ENCODE measurements around the gene OR51E1.

OR51E1 gene

DNA sequence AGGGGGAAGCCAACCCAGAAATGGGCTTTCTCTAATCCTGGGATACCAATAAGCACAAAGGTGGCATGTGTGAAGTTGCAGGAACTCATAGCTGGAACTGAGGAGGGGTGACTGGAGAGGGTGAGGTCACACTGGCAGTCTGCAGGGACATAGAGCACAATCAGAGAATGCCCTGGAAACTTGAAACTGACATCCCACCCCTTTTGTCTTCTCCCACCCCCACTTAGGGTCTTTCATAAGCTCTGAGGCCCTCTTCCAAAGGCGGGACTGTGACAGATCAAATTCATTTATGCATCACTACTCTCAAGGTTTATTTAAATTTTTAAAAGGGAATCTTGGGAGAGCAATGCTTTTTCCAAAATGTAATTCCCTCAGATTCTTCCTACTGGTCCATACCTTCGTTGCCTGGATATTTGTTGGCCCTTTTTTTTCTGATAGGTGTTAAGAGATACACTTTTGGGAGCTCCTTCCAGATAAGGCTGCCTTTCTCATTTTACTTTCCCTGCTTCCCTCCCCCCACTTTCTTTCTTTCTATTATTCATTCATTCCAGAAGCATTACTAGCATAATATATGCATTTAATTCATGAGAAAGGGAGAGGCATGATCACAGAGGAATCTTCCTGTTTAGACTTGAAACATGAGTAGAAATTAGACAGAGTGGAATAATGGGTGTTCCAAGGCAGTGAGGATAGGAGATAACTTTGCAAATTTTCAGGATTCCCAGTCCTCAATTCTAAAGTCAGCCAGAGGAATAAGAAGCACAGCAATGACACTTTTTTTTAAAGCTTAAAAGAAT, 39.0 kb downstream of the OR51E1 start:
- Histone ChIP-seq H3K9me3 (ENCODE audit: control insufficient read depth, low read length) (no peaks in the 10 kb centered on the region), H3K9ac (ENCODE audit: low read length) (no peak overlapping the region), H3K4me3 (ENCODE audit: low read length) (no peak overlapping the region), H3K27me3 (replicated peaks; ENCODE audit: control insufficient read depth, insufficient read depth, low read length) (peaks cover 4% of the 10 kb centered on the region), H3K4me1 (ENCODE audit: control insufficient read depth, insufficient read depth, low read length) (no peaks in the 10 kb centered on the region), H3K36me3 (ENCODE audit: control insufficient read depth, insufficient read depth, low read length, severe bottlenecking) (no peaks in the 10 kb centered on the region)
- peak; percentile 6 for DNase-seq (ENCODE audit: low read depth)

DNA sequence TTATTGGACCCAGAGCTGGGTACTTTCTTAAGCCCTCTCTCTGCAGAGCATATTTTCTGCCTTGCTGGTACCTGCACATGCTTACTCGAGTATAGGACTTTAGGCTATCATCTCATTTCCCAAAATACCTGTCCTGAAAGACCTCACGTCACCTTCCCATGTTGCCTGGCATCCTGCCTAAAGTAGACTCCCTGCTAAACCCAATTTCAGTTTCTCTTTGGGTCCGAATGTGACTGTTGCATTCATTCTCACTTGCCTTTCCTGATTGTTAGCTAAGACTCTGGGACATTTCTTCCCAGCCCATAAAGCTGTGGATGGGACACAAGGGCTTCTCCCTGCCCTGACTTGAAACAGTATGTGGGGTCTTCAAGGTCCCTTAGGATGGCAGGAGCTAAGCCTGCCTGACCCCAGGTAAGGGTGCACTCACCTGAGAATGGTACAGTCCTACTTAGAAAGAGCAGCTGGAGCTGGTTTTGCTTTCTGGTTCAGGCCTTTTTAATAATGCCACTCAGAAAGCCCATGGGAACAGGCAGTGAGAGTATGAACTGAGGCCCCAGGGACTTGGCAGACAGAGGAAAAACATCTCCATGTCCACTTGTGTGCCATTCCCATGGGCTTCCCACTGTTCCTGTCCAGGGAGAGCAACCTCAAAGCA, 41.0 kb downstream of the OR51E1 start:
- peaks cover 4% of the 10 kb centered on the region for H3K27me3 ChIP-seq (replicated peaks; ENCODE audit: control insufficient read depth, insufficient read depth, low read length)
- no peak overlapping the region for H3K4me3 ChIP-seq (ENCODE audit: low read length)
- no peaks in the 10 kb centered on the region for H3K4me1 ChIP-seq (ENCODE audit: control insufficient read depth, insufficient read depth, low read length)
- H3K9ac ChIP-seq (ENCODE audit: low read length), result no peak overlapping the region
- DNase-seq (ENCODE audit: low read depth), result no peak
- H3K36me3 ChIP-seq (ENCODE audit: control insufficient read depth, insufficient read depth, low read length, severe bottlenecking), result no peaks in the 10 kb centered on the region
- no peaks in the 10 kb centered on the region for H3K9me3 ChIP-seq (ENCODE audit: control insufficient read depth, low read length)

DNA sequence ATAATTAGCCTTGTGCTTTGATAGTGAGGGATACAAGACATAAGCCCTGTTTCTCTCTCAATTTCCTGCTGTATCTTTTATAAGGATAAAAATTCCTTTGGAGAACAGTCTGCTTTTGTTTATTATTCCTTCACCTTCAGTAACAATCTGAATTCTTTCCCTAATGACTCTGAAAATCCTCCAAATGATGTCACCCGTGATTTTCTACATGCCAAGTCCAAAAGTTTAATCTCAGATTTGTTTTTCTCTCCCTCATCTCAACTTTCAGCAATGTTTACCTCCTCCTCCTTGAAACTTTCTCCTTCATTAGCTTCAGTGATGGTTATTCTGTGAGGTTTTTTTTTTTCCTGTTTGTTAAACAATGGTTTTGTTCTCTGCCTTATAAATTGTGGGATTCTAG, 51.7 kb downstream of the OR51E1 start:
- Histone ChIP-seq H3K4me1 (ENCODE audit: control insufficient read depth, insufficient read depth, low read length) (peaks cover 4% of the 10 kb centered on the region), H3K27me3 (replicated peaks; ENCODE audit: control insufficient read depth, insufficient read depth, low read length) (peaks cover 3% of the 10 kb centered on the region), H3K36me3 (ENCODE audit: control insufficient read depth, insufficient read depth, low read length, severe bottlenecking) (no peaks in the 10 kb centered on the region), H3K9ac (ENCODE audit: low read length) (no peak overlapping the region), H3K9me3 (ENCODE audit: control insufficient read depth, low read length) (no peaks in the 10 kb centered on the region), H3K4me3 (ENCODE audit: low read length) (no peak overlapping the region)
- no peak for DNase-seq (ENCODE audit: low read depth)

DNA sequence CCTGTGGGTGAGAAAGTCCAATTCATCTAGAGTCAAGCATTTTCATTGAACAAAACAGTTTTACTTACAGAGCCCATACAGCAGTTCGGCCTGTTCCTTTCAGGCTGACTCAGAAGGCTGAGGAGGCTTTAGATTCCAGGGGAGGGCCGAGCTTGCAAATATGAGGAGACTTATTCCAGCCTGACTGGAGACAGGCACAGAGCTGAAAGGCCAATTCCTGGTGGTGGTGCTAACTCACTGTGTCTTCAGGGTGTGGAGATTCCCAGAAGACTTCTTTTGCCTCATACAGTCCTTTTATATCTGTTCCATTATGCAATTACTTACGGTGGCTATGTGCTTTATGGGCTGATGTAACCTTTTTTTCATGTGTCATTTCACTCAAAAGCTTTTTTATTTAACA, 53.8 kb downstream of the OR51E1 start, which contains the start of gene OR51E2:
OR51E2 (minus strand) TSS at position 269 of the 400 bp plus-strand sequence. CDS start 15,142 bp downstream, outside the sequence.
- no peaks in the 10 kb centered on the region for H3K9me3 ChIP-seq (ENCODE audit: control insufficient read depth, low read length)
- DNase-seq (ENCODE audit: low read depth), result peak; percentile 37

DNA sequence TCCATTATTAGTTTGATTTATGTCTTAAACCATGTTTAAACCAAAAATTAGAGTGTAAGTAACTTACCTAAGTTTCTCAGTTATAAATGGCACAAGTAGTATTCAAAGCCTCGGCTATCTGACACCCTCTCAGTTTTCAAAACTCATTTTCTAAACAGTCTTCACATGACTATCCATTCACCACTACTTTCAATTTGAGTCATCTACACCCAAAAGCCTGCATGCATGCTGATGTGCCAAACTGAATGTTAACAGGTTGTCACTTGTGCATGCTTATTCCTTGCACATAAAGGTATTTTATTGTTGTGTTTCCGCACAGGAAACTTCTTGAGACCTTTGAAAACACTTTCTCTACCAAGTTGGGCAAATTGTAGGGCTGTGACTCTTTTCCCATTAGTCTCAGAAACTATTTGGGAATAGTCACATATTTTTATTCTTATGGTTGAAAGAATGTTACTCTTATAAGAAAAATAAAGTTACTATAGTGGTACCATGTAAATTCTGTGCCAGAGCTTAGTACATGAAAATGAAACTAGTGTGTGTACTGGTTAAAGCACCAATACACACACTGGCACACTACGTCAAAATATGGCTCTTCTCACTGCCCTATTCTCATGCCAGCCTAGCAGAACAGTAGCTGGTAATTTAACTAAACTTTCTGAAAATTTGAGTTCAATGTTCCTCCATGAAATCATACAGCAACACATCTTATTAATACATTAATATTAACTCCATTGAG, 56.1 kb downstream of the OR51E1 start:
- no peak overlapping the region for H3K9ac ChIP-seq (ENCODE audit: low read length)
- peaks cover 4% of the 10 kb centered on the region for H3K4me1 ChIP-seq (ENCODE audit: control insufficient read depth, insufficient read depth, low read length)
- H3K9me3 ChIP-seq (ENCODE audit: control insufficient read depth, low read length), result no peaks in the 10 kb centered on the region
- H3K4me3 ChIP-seq (ENCODE audit: low read length), result no peak overlapping the region
- H3K36me3 ChIP-seq (ENCODE audit: control insufficient read depth, insufficient read depth, low read length, severe bottlenecking), result no peaks in the 10 kb centered on the region
- no peak for DNase-seq (ENCODE audit: low read depth)
- peaks cover 13% of the 10 kb centered on the region for H3K27me3 ChIP-seq (replicated peaks; ENCODE audit: control insufficient read depth, insufficient read depth, low read length)

More for the DNA sequence above, 53.8 kb downstream of the OR51E1 start, which contains the start of gene OR51E2:
- H3K9ac ChIP-seq (ENCODE audit: low read length), result no peak within 1 kb of the TSS
- H3K4me1 ChIP-seq (ENCODE audit: control insufficient read depth, insufficient read depth, low read length), result peaks cover 4% of the 10 kb centered on the region
- H3K27me3 ChIP-seq (replicated peaks; ENCODE audit: control insufficient read depth, insufficient read depth, low read length), result no peaks in the 10 kb centered on the region
- H3K4me3 ChIP-seq (ENCODE audit: low read length), result no peak within 1 kb of the TSS
- H3K36me3 ChIP-seq (ENCODE audit: control insufficient read depth, insufficient read depth, low read length, severe bottlenecking), result no peaks in the 10 kb centered on the region

DNA sequence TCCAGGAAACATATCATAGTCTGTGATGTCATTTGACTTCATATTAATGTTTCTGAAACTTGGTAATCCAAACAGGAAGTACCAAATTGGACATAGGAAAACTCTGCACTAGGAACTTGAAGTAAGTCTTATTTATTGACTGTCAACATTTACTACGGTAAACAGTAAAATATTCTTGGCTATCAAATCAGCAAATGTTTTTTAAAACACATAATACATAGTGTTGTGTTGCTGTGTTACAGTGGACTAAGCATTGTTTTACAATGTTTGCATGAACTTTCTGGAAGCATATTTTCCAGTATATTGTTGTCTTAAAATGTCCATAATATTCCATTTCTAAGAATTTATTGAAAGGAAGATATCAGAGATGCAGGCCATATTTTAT, 56.6 kb downstream of the OR51E1 start:
- peaks cover 16% of the 10 kb centered on the region for H3K27me3 ChIP-seq (replicated peaks; ENCODE audit: control insufficient read depth, insufficient read depth, low read length)
- no peak overlapping the region for H3K9ac ChIP-seq (ENCODE audit: low read length)
- H3K9me3 ChIP-seq (ENCODE audit: control insufficient read depth, low read length), result no peaks in the 10 kb centered on the region
- no peak overlapping the region for H3K4me3 ChIP-seq (ENCODE audit: low read length)
- DNase-seq (ENCODE audit: low read depth), result no peak
- H3K4me1 ChIP-seq (ENCODE audit: control insufficient read depth, insufficient read depth, low read length), result peaks cover 4% of the 10 kb centered on the region
- no peaks in the 10 kb centered on the region for H3K36me3 ChIP-seq (ENCODE audit: control insufficient read depth, insufficient read depth, low read length, severe bottlenecking)

DNA sequence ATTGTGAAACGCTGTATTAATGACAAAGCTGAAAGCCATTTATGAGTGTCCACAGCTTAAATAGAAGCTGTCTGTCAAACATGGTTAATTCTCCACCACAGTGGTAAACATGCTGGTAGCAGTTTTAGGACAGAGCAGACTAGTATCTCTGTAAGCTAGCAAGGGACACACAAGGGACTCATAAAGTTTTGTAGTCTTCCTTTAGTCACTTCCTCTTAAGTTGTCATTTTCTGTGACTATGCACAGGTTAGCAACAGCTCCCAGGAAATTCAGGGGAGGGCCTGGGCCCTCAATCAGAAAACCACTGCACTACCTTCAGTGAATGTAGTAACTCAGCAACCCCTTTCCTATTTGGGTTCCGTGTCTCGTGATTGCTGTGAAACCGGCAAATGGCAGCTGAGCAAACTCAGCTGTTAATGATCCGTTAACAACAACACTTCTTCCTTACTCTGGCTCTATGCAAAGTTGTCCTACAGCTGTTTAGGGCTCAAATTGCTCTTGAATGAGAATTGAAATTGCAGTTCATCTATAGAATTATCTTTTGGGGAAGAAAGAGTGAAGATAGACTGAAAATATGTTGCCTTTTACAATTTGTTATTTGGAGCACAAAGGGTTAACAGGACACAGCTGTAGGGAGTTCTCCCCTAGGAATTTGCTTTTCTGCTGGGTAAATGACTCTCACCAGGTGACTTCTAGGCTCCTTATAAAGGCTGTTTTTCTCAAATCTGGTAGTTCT, 60.4 kb downstream of the OR51E1 start, which contains the start of gene MMP26:
MMP26 (plus strand) TSS at position 731 of the 736 bp plus-strand sequence.
- H3K4me1 ChIP-seq (ENCODE audit: control insufficient read depth, insufficient read depth, low read length), result no peaks in the 10 kb centered on the region
- no peak within 1 kb of the TSS for H3K4me3 ChIP-seq (ENCODE audit: low read length)
- H3K27me3 ChIP-seq (replicated peaks; ENCODE audit: control insufficient read depth, insufficient read depth, low read length), result peaks cover 16% of the 10 kb centered on the region
- DNase-seq (ENCODE audit: low read depth), result no peak
- H3K36me3 ChIP-seq (ENCODE audit: control insufficient read depth, insufficient read depth, low read length, severe bottlenecking), result no peaks in the 10 kb centered on the region
- H3K9me3 ChIP-seq (ENCODE audit: control insufficient read depth, low read length), result no peaks in the 10 kb centered on the region
- no peak within 1 kb of the TSS for H3K9ac ChIP-seq (ENCODE audit: low read length)

DNA sequence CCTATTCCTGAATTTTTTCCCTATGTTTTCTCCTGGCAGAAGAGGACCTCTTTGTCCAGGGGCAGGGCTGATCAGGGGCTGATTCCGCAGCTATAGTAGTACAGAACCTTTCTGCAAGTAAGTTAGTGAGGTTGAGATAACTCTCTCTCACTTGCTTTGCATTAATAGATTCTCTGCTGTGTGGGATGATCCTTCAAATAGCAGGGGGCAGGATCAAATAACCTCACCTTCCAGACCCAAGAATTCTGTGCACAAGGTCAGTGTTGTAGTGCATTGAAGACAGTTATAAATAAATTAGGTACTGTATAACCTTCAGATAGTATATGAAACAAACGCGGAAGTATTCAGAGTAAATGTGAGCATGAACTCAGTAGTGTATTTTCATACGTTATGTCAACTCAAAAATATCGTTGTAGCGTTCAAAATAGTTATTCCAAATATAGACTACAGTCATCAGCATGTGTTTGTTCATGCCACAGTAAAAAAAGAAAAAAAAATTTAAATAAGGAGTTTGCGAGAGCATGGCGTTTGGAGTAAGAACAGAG, 61.1 kb downstream of the OR51E1 start:
- Histone ChIP-seq H3K9ac (ENCODE audit: low read length) (no peak overlapping the region), H3K4me3 (ENCODE audit: low read length) (no peak overlapping the region), H3K27me3 (replicated peaks; ENCODE audit: control insufficient read depth, insufficient read depth, low read length) (peaks cover 17% of the 10 kb centered on the region), H3K4me1 (ENCODE audit: control insufficient read depth, insufficient read depth, low read length) (no peaks in the 10 kb centered on the region), H3K9me3 (ENCODE audit: control insufficient read depth, low read length) (no peaks in the 10 kb centered on the region), H3K36me3 (ENCODE audit: control insufficient read depth, insufficient read depth, low read length, severe bottlenecking) (no peaks in the 10 kb centered on the region)
- no peak for DNase-seq (ENCODE audit: low read depth)
